NCI-H2081 (cell line): ENCODE results near the gene ATXN1.
A peak's percentile ranks its signal among the peaks of the same experiment; 100 is the strongest.
"Not testable (repeated sequence)": the region's sequence is repeated elsewhere in the genome, so short reads cannot be mapped to it uniquely, and the experiment has no call there.

Experiments used
- DNase-seq, 2 experiments: peaks; one replicate each; lab custom pipeline; 2025; lab: John Stamatoyannopoulos, UW

Gene ATXN1

GRCh38 chr6:16720861-16721260 lies 40.4 kb downstream of the ATXN1 start:
- no peak for DNase-seq

- DNase-seq = no peak
Observed at GRCh38 chr6:16719488-16719887, 41.8 kb downstream of the ATXN1 start.

DNA sequence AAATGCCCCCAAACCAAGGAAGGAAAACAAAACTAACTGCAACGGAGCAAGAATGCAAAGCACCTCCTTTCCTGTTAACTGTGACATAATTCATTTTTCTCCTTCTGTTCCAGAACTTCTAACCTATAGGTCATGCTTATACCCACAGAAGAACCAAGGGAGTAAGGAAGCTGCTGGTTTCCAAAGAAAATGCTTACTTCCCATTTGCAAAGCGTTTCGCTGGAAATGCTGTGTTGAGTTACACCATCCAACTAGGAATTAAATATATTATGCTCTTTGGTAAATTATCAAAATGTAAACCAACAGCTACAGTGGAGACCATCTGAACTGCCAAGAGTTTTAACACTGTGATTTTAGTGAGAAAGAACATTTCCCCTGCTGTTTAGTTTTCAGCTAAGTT lies 42.9 kb downstream of the ATXN1 start:
- no peak for DNase-seq

DNA sequence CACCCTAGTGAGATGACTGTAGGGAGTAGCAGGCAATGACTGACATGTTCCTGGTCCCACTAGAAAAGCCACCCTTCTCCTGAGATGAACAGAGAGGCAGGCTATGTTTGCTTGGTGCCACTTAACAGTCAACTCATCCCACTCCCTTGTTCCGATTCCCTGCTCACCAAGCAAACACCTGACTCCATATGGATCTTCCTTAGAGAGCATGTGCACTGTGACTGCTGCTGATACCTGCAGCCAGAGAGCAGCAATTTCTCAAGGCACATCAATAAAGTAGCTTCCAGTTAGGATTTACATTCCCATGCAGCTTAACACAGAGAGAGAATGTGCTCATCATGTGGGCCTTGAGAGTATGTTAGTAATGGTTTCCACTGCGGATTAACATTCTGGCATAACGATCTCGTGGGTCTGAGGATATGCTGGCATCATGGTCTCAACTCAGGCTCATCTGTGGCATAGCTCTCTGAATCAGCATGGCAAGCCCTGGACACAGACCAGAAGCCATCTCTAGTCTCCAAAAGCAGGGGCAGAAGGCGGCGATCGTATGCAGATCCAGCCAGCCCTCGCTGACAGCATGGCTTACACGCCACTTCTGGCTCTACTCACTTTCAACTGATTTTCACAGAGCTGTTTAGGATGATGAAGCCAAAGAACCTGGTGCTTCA lies 43.9 kb downstream of the ATXN1 start:
- peak in 1 of 2 experiments; percentile 14 for DNase-seq

DNA sequence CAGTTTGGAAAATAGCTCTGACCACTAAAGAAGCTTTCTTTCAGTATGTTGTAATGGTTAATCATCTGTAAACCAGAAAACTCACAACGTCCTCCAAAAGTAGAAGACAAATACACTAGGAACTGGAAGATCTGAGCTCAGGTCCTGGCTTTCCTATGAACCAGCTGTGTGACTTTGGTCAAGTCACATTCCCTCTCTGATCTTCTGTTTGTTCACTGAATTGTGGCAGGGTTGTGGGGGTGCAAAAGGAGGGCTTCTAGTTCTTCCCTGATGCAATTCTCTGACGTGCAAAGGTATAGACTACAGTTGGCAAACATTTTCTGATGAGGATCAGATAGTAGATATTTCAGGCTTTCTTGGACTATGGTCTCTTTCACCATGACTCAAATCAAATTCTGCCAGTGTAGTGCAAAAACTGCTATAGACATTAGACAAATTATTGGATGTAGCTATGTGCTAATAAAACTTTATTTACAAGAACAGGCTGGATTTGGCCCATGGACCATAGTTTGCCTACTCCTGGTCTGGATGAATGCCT lies 44.9 kb downstream of the ATXN1 start:
- DNase-seq = no peak

DNA sequence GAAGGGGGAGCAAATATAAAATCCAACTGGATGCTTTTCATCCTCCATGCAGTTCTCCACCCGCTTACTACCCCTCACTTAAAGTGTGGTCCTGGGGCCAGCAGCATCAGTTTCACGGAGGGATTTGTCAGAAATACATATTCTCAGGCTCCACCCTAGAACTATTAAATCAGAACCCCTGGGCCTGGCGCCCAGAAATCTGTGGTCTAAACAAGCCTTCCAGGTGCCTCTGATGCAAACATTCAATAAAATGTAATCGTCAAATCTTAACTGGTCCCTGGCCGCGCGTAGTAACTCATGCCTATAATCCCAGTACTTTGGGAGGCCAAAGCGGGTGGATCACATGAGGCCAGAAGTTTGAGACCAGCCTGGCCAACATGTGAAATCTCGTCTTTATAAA lies 47.7 kb downstream of the ATXN1 start:
- DNase-seq = no peak

DNA sequence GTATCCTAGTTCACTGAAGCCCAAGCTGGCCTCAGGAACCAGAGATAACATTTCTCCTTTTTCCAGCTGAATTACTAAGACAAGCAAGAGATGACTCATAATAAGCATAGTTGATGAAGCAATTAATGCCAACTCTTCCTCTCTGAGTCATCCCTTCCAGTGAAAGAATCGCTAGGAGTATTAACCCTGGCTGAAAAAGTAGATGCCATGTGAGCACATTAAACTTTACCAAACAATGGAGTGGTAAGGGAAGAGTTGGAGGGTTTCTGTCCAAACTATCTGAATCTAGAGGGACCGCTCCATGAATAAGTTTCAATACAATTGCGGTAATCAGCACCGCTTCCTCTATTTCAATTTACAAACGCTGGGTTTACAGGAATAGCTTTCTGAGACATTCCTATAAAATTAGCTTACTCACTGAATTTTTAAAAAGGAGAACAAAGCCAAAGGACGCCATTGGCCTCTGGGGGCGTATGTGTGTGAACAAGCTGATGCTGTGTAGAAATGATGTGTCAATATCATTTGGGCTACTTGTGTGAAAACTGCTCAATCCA lies 48.3 kb downstream of the ATXN1 start:
- DNase-seq = no peak

GRCh38 chr6:16712255-16712930 lies 48.9 kb downstream of the ATXN1 start:
- no peak for DNase-seq

DNA sequence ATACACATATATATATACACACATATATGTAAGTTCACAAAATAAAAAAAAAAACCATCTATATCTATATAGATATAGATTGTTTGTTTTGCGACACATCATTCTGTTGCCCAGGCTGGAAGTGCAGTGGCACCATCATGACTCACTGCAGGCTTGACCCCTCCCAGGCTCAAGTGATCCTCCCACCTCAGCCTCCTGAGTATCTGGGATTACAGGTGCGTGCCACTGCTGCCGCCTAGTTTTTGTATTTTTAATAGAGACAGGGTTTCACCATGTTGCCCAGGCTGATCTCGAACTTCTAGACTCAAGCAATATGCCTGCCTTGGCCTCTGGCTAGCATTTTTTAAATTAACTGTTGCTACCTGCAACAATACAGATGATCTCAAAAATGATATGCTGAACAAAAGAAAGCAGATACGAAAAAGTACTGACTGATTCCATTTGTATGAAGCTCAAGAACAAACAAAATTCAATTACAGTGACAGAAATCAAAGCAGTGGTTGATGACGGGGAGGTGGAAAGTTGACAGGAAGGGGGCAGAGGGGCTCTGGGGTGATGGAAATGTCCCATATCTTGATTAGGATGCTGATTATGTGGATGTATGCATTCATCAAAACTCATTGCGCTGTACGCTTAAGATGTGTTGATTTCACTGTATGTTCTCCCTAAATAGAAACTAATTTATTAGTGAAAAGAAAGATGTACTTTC lies 49.6 kb downstream of the ATXN1 start:
- no peak for DNase-seq

DNA sequence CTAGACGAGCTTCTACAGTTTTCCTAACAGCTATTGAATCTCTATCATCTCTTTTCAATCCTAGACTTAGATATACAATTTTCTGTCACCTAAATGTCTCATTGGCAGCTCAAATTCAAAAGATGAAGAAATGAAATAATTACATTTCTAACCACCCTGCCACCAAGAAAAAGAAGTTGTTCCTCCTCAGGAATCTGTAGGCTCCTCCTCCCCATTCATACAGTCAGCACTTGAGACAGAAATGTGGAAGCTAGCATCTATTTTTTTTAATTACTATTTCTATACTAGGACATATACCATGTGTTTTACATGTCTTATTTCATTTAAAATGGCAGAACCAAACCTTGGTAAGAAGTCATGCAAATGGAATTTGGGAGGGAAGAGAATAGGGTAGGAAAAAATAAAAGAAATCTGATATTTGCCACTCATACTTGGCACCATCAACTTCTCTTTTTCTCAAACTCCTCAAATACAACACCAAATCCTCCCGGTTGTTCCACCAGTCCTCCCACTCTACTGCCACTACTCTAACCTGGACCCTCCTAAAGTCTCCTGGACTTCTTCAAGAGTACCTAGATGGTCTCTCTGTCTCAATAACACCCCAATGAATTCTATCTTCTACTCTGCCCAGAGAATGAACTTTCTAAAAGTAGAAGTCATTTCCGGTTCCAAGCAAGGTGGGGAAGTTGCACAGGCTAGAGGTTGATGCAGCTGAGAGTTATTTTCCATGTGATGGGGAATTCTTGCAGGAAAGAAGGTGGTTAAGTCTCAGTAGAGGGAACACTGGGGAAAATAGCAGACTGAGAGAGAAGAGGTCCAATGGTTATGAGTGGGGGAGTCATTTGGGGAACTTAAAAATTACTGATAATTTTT lies 54.1 kb downstream of the ATXN1 start:
- no peak for DNase-seq

DNA sequence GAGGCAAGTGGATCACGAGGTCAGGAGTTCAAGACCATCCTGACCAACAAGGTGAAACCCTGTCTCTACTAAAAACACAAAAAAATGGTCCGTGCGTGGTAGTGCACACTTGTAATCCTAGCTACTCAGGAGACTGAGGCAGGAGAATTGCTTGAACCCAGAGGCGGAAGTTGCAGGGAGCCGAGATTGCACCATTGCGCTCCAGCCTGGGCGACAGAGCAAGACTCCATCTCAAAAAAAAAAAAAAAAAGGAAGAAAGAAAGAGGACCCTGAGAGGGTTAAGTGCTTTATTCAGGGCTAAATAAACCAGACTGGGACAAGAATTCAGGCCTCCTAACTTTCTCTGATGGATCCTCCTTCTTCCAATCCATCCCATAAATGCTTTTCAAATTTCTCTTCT lies 54.8 kb downstream of the ATXN1 start:
- DNase-seq = not testable (repeated sequence)

- no peak for DNase-seq
Observed at GRCh38 chr6:16706029-16706428, 55.2 kb downstream of the ATXN1 start.

- no peak for DNase-seq
Observed at GRCh38 chr6:16705081-16705993, 55.9 kb downstream of the ATXN1 start.

DNA sequence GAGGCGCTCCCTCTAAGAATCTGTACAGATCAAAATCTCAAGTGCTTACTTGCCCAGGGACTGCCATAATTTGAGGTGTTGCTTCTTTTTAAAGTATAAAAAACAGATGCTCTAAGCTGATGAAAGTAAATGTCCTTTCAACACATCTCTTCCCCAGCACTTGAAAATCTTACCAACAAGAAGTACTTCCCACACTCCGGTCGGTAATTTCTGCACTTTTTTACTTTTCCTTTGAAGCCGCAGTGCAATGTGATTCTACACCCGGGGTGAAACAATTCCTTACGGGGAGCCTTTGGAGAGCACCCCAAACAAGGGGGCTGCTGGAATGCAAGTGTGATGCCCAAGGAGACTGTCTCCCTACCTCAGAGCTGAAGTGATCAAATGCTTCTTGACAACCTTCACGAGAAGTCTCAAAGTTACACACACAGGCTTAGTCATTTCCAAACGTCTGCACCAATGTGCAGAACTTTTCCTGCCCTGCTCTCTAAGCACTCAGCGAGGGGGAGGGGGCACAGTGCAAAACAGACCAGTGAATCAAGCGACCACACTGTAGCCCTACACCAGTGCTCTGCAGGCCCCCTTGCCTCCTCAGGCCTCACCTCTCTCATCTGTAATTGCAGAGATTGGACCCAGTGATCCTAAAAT lies 56.7 kb downstream of the ATXN1 start:
- no peak for DNase-seq

DNA sequence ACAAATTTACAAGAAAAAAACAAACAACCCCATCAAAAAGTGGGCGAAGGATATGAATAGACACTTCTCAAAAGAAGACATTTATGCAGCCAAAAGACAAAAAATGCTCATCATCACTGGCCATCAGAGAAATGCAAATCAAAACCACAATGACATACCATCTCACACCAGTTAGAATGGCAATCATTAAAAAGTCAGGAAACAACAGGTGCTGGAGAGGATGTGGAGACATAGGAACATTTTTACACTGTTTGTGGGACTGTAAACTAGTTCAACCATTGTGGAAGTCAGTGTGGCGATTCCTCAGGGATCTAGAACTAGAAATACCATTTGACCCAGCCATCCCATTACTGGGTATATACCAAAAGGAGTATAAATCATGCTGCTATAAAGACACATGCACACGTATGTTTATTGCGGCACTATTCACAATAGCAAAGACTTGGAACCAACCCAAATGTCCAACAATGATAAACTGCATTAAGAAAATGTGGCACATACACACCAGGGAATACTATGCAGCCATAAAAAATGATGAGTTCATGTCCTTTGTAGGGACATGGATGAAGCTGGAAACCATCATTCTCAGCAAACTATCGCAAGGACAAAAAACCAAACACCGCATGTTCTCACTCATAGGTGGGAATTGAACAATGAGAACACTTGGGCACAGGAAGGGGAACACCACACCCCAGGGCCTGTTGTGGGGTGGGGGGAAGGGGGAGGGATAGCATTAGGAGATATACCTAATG lies 58.5 kb downstream of the ATXN1 start:
- not testable (repeated sequence) for DNase-seq

GRCh38 chr6:16700916-16701234 lies 60.4 kb downstream of the ATXN1 start:
- DNase-seq = no peak

DNA sequence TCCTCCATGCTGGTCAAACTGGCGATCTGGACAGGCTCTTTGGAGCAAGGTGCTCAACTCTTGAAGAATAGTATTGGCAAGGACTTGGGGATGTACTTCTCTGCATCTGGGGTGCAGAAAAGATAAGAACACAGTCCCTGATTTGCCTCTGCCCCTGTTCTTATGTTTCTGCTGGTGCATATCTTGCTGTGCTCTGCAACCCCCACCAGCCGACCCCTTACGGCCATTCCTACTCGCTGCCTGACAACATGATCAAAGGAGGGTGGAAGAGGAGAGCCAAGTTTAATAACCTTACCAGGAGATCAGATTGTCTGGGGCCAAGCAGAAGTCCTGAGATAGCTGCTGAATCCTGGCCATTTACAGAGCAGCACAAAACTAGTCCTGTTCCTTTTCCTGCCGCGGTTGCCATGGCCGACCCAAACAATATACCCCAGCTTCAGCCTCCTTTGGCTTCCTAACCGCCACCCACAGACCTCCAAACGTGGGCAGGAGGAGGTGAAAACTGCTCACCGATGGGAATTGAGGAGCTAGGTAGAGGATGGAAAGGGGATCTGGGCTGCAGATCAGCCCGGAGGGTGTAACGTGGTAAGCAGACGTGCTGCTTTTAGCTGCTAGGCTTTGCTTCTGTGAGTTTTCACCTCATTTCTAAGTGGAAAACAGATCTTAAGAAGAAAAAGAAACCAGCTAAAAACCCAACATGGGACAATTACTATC lies 60.9 kb downstream of the ATXN1 start:
- no peak for DNase-seq

DNA sequence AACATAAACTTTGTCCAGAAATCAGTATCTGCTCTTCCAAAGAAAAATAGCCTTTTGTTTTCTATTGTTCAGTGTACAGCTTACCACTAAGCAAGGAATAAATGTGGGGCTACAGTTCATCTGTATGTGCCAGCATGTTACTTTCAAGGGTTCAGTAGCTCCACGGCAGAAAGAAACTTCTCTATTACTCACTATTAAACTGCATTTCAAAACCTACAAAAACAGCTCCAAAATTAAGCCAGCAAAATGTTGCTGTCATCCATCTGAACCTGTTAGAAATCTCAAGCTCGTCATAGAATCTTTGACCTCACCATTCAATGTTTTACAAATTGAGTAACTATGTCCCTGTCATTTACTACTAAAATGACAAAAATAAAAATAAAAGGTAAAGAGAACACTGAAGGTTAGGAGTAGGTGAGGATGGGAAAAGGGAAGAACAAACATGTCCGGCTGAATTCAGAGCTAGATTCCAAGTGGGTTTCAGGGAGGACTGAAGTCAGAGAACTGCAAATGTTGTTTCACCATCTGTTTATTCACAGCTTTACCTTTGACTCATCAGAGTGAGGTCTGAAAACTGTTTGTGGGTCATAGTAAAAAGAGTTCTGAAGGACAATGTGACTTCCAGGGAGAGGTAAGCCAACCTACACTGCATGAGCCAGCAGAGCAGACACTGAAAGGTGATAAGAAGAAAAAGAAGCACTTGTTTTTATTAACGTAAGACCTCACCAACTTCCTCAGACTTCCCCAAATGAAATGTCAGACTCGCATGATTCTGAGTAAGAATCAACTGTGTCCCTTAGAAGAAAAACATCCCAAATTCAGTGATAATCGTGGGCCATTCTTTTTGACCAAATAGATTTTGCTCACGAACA lies 62.0 kb downstream of the ATXN1 start:
- DNase-seq = no peak
